SK-N-MC (cell line): Measurements from ENCODE around the gene DNAH5.
"Not testable (repeated sequence)": the region's sequence is repeated elsewhere in the genome, so short reads cannot be mapped to it uniquely, and the experiment has no call there.

Source experiments
- DNase-seq: peaks from one replicate; pipeline ENCODE4 v3.0.0-alpha.2; 2011; ENCODE audit warnings: low read depth, low spot score
- H3K27ac ChIP-seq: fragments of 200-600 bp; sonication (generic); 2 replicates; pipeline ENCODE4 v1.5.1; 2016; ENCODE audit warnings: mixed run types
- H3K36me3 ChIP-seq: fragments of 200-600 bp; sonication (generic); 2 replicates; pipeline ENCODE4 v1.6.1; 2017; ENCODE audit warnings: antibody characterized with exemption, low read length, mixed read lengths; ENCODE audit not compliant: insufficient read depth
- H3K4me3 ChIP-seq: fragments of 200-600 bp; sonication (generic); 2 replicates; pipeline ENCODE4 v1.5.1; 2016
- H3K9ac ChIP-seq: fragments of 200-600 bp; sonication (generic); 2 replicates; pipeline ENCODE4 v1.8.0; 2017; ENCODE audit warnings: mixed run types, mixed read lengths; ENCODE audit not compliant: insufficient read length
- H3K9me3 ChIP-seq: fragments of 200-600 bp; sonication (generic); 2 replicates; pipeline ENCODE4 v1.6.1; 2017; ENCODE audit warnings: low read depth, mild to moderate bottlenecking, antibody characterized with exemption, low read length, moderate library complexity, mixed read lengths
- EZH2 ChIP-seq: fragments of 200-600 bp; sonication (generic); IDR thresholded peaks from one replicate; pipeline ENCODE4 v1.6.1; 2017; ENCODE audit warnings: antibody characterized with exemption
- FOXP2 ChIP-seq: optimal IDR thresholded peaks from 2 replicates; pipeline ENCODE3; 2011; ENCODE audit warnings: mild to moderate bottlenecking, moderate library complexity; ENCODE audit not compliant: insufficient read depth; ENCODE audit errors: extremely low read length, control extremely low read depth
- POLR2AphosphoS5 ChIP-seq: IDR thresholded peaks from 2 replicates; pipeline ENCODE4 v1.6.1; 2012; ENCODE audit warnings: mild to moderate bottlenecking, low read depth, low read length, borderline replicate concordance

Gene DNAH5

GRCh38 chr5:13831351-13831750 lies 113.1 kb downstream of the DNAH5 start:
- DNase-seq: no peak

GRCh38 chr5:13830536-13830935 lies 114.0 kb downstream of the DNAH5 start:
- Histone ChIP-seq H3K4me3 (no peak overlapping the region), H3K9ac (no peak overlapping the region), H3K9me3 (no peaks in the 10 kb centered on the region), H3K27ac (no peak overlapping the region), H3K36me3 (no peaks in the 10 kb centered on the region)
- TF ChIP-seq POLR2AphosphoS5: no peak
- no peak for TF ChIP-seq FOXP2
- no peak for TF ChIP-seq EZH2
- no peak for DNase-seq

More at GRCh38 chr5:13831351-13831750, 113.1 kb downstream of the DNAH5 start:
- H3K9me3 ChIP-seq: no peaks in the 10 kb centered on the region
- TF ChIP-seq FOXP2 (no peak), POLR2AphosphoS5 (no peak), EZH2 (no peak)
- H3K4me3 ChIP-seq: no peak overlapping the region
- H3K27ac ChIP-seq: no peak overlapping the region
- H3K36me3 ChIP-seq: no peaks in the 10 kb centered on the region
- no peak overlapping the region for H3K9ac ChIP-seq

- Histone ChIP-seq H3K27ac (no peak overlapping the region), H3K4me3 (no peak overlapping the region), H3K36me3 (no peaks in the 10 kb centered on the region), H3K9ac (no peak overlapping the region), H3K9me3 (no peaks in the 10 kb centered on the region)
- DNase-seq: no peak
- TF ChIP-seq POLR2AphosphoS5 (no peak), EZH2 (no peak), FOXP2 (no peak)
These were observed 123.1 kb downstream of the DNAH5 start for GRCh38 chr5:13821366-13821765.

GRCh38 chr5:13816126-13816525 lies 128.4 kb downstream of the DNAH5 start:
- no peak overlapping the region for H3K4me3 ChIP-seq

DNA sequence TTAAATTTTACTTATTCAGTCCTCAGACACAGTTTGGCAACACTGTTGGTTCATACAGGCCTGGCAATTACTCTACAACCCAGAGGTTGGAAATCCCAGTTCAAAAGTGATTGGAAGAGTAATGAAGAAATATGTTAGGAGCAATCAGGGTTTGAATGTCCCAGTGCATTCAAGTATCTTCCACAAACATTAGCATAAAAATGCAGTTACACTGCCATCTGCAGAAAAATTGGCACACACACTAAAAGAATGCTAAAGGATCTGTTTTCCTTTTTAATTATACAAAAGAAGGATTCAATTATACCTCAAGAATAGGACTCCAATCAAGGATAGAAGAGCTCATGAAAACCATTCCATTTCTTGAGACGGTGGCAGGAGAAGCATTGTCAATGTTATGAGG lies 130.2 kb downstream of the DNAH5 start:
- Histone ChIP-seq H3K36me3 (no peaks in the 10 kb centered on the region), H3K9me3 (no peaks in the 10 kb centered on the region), H3K4me3 (no peak overlapping the region), H3K9ac (no peak overlapping the region), H3K27ac (no peak overlapping the region)
- TF ChIP-seq POLR2AphosphoS5: no peak
- no peak for TF ChIP-seq EZH2
- no peak for TF ChIP-seq FOXP2
- DNase-seq: no peak

More at GRCh38 chr5:13816126-13816525, 128.4 kb downstream of the DNAH5 start:
- no peak for DNase-seq
- no peak overlapping the region for H3K27ac ChIP-seq
- H3K9ac ChIP-seq: no peak overlapping the region
- TF ChIP-seq POLR2AphosphoS5: no peak
- TF ChIP-seq FOXP2: no peak
- no peak for TF ChIP-seq EZH2
- no peaks in the 10 kb centered on the region for H3K9me3 ChIP-seq
- no peaks in the 10 kb centered on the region for H3K36me3 ChIP-seq

DNA sequence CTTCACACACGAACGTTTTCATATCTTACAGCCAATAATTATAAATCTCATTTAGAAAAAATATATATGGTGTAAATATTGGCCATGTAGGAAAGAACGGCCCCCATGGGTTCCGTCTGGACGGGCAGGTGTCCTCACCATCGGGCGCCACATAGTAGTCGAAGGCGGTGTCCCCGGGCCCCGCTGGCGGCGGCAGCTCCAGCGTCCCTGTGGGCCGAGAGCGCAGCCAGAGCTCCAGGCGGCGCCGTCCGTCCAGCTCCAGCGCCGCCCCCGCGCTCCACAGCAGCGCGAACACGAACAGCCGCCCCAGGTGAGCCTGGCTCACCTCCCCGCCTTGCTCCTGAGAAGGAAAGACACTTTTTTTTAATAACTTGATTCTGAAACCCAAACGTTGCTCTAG lies 134.6 kb downstream of the DNAH5 start:
- Histone ChIP-seq H3K9me3 (no peaks in the 10 kb centered on the region), H3K9ac (no peak overlapping the region), H3K36me3 (no peaks in the 10 kb centered on the region), H3K4me3 (no peak overlapping the region), H3K27ac (no peak overlapping the region)
- no peak for DNase-seq
- TF ChIP-seq EZH2 (no peak), FOXP2 (no peak), POLR2AphosphoS5 (no peak)

DNA sequence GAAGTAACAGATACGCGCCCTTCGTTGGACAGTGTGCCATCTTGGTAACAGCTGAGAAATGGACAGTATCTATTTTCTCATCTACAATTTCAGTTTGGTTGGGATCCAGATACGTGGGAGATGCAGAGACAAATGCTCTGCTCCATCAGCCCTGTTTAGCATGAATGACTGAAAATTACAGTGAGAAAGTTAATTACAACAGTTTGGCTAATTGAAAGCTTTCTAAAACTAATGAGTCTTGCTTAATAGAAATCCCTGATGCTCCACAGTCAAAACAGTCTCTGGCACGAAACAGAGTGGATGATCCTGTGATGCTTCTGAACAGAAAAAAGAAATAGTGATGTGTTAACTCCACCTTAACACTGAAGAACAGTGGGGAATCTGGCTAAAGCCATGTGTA lies 140.2 kb downstream of the DNAH5 start:
- no peak overlapping the region for H3K9ac ChIP-seq
- H3K27ac ChIP-seq: no peak overlapping the region
- TF ChIP-seq EZH2: no peak
- no peak for TF ChIP-seq FOXP2
- TF ChIP-seq POLR2AphosphoS5: no peak
- no peaks in the 10 kb centered on the region for H3K9me3 ChIP-seq
- H3K36me3 ChIP-seq: no peaks in the 10 kb centered on the region
- no peak overlapping the region for H3K4me3 ChIP-seq
- DNase-seq: no peak

GRCh38 chr5:13798569-13798968 lies 145.9 kb downstream of the DNAH5 start:
- DNase-seq, H3K4me3 ChIP-seq, H3K9ac ChIP-seq, H3K9me3 ChIP-seq, H3K36me3 ChIP-seq, H3K27ac ChIP-seq: not testable (repeated sequence)

GRCh38 chr5:13785781-13786415 lies 158.6 kb downstream of the DNAH5 start:
- Histone ChIP-seq H3K4me3 (no peak overlapping the region), H3K27ac (no peak overlapping the region), H3K36me3 (no peaks in the 10 kb centered on the region), H3K9ac (no peak overlapping the region), H3K9me3 (no peaks in the 10 kb centered on the region)
- TF ChIP-seq POLR2AphosphoS5 (no peak), FOXP2 (no peak), EZH2 (no peak)
- no peak for DNase-seq
